ENCODE results near the gene KCNT1.

The KCNT1 gene

DNA sequence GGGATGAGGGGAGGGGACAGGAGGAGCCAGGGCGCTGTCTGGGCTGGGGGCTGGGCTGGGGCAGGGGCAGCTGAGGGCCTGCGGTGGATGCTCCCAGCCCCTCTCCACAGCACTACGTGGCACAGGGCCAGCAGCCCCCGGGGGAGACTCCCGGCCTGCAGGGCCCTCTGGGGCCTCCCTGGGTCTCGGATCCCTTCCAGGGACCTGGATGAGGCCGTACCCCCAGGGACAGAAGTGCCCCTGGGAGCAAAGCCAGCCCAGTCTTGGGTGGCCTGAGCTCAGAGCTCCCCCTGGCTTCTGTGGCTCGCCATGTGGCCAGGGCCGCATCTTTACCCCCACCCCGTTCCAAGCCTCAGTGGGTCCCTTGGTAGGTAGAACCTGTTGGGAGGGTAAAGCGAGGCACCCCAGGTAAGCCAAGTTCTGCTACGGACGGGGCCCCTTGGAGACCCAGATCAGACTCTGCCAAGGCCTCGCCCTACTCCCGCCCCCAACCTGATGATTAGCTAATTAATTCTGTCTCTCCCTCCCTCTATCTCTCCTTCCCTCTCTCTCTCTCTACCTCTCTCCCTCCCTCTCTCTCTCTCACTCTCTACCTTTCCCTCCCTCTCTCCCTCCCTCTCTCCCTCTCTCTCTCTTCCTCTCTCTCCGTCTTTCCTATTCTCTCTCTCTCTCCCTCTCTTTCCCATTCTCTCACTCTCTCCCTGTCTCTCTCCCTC, 24.3 kb downstream of the KCNT1 start:
- no peak for DNase-seq (ENCODE audit: low read depth)

DNA sequence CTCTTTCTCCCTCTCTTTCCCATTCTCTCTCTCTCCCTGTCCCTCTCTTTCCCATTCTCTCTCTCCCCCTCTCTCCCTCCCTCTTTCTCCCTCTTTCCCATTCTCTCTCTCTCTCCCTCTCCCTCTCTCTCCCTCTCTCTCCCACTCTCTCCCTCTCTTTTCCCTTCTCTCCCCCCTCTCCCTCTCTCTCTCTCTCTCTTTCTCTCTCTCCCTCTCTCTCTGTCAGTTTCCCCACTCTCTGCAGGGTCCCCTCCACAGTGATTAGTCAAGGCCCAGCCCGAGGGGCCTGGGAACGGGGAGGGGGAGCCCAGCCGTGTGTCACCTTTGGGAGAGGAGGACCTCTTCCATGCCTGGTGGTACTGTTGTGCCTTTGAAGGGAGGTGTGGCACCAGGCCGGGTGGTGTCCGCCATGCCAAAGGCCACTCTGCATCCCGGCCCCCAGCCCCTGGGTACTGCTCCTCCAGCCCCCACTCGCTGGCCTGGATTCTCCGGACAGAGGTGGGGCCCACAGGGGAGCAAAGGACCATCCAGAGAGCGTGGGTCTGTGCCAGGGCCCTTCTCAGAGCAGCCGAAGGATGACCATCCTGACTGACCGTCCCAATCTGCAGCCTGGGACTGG, 25.4 kb downstream of the KCNT1 start:
- no peak for DNase-seq (ENCODE audit: low read depth)

GRCh38 chr9:135728436-135729110, 26.6 kb downstream of the KCNT1 start:
- DNase-seq (ENCODE audit: low read depth) = no peak

DNA sequence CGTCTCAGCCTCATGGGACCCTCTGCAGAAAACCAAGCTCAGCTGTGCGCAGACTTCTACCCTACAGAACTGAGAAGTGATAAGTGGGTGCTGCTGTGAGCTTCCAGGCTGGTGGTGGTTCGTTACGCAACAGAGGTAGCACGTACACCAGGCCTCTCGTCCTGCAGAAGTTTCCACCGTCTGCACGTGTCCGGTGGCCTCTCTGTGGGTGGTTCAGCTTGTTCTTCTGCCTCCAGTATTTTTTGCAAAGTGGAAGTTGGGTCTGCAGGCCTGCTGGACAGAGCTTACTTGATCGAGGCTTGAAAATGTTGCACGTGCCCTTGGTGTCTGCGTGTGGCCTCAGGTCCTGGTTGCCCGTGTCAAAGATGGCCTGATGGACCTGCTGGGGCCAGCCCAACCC, 27.5 kb downstream of the KCNT1 start:
- no peak for DNase-seq (ENCODE audit: low read depth)

DNA sequence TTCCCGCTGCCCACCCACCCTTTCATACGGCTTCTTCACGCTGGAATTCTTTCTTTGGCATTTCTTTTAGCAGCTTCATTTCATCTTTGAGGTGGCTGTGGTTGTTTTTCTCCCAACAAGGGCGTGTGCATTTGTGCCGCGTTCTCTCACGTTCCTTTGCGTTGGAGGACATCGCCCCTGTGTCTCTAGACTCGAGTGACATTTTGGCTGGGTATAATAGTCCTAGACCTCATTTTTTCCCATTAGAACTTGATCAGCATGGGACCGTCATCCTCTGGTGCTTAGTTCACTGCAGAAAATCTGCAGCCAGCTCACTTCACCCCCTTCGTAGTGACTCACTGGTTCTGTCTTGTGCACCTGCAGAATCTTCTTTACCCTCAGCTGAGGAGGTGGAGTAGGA, 29.5 kb downstream of the KCNT1 start:
- no peak for DNase-seq (ENCODE audit: low read depth)

DNA sequence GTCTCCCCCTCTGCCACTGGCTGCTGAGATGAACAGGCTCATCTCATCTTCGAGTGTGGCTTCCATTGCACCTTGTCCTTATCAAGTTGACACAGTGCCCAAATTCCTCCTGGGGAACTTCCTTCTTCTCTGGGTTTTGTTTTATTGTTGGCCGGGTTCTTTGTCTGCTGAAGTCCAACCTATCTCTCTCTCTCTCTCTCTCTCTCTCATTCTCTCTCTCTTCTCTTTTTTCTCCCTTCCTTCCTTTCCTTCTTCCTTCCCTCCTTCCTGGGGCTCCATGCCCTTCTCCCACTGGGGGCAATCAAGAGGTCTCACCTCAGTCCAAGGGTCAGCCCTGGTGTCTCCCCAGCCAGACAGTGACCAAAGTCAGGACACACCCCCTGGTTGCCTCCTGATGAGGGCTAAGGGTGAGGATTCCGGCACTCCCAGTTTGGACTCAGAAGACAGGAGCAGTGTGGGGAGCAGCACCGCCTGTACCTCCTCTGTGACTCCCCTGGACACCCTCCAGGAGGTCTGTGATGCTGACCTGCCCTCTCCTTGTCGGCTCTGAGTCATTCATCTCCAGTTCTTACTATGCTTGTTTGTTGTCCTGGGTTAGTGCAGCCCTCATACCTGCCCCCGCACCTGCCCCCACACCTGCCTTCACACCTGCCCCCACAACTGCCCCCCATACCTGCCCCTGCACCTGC, 30.7 kb downstream of the KCNT1 start:
- no peak for DNase-seq (ENCODE audit: low read depth)

DNA sequence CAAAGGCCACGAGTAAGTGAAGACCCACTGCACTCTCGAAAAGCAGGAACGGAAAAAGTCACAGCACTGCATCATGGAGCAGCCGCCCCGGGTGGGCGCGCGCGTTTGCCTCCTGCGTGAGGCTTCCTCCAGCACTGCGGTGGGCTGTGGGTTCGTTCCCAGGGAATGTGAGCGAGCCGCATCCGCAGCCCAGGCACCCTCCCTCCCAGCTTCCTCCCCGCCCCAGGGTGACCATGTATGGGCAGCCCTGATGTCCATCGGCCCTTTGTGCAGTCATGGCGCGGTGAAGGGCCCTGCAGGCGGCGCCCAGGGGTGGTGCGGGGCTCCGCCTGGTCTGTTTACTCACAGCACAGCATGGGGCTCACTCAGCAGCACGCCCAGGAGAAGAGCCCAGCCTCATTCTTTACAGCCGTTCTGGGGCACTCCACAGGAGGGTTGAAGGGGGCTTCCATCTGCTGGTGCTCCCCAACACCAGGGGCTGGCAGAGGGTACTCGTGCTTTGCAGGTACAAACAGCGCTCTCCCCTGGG, 32.7 kb downstream of the KCNT1 start:
- DNase-seq (ENCODE audit: low read depth) = no peak

DNA sequence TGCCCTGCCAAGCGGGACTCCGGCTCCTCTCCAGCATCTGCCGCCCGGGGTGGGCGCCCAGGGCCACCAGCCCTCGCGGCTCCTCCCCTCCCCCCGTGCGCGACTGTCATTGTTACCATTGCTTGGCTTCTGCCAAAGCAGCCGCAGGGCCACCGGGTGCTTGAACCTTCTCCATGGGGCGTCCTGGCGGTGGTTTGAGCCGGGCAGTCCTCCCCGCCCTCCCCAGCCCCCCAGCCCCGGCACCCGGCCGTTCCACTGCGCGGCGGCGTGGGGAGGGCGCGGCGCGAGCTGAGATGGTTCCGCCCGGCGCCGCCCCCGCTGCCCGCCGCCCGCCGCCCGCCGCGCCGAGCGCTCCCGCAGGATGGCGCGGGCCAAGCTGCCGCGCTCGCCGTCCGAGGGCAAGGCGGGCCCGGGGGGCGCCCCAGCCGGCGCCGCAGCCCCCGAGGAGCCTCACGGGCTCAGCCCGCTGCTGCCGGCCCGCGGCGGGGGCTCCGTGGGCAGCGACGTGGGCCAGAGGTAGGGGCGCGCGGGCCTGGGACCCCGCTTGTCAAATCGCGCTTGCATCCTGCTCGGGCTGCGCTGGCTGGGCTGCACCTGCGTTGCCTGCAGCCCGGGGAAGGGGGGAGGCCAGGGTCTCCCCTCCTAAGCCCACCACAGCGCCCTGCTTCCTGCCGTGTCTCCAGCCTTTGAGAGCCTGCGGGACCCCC, 34.4 kb downstream of the KCNT1 start:
- DNase-seq (ENCODE audit: low read depth) = no peak

DNA sequence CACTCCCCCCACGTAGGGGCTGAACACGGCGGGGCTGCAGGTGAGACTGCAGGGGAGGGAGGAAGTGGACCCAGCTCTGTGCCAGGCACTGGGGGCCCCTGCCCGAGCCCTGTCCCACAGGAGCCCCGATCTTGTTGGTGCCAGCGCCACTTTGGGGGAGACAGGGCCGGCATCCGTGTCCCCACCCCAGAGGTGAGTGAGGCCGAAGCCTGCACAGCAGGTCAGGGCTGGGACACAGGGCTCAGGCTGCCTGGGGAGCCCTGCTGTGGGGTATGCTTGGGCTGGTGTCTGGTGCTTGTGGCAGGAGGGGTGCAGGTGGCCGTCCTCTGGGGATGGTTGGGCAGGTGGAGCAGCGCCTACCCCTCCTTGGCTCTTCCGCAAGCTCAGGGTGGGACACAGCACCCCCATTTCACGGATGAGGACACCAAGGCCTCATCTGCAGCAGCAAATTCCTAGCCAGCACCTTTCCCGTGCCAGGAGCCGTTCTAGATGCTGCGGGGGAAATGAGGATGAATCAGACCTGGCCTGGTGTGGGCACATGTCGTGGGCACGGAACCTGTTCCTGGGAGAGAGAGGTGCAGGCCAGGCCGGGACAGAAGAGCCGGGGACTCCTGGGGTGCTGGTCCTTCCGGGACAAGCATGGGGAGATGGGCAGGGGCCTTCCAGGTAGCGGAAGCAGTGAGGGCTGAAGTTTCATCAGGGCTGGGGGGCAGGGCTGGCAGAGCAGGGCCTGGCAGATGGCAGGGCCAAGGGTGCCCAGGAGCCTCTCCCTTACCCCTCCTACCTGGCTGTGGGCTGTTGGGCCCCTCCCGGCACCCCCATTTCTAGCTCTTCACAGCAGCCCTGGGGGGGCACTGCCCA, 35.2 kb downstream of the KCNT1 start:
- no peak for DNase-seq (ENCODE audit: low read depth)

- DNase-seq (ENCODE audit: low read depth) = no peak
Observed at GRCh38 chr9:135737840-135738521, 36.0 kb downstream of the KCNT1 start.

DNA sequence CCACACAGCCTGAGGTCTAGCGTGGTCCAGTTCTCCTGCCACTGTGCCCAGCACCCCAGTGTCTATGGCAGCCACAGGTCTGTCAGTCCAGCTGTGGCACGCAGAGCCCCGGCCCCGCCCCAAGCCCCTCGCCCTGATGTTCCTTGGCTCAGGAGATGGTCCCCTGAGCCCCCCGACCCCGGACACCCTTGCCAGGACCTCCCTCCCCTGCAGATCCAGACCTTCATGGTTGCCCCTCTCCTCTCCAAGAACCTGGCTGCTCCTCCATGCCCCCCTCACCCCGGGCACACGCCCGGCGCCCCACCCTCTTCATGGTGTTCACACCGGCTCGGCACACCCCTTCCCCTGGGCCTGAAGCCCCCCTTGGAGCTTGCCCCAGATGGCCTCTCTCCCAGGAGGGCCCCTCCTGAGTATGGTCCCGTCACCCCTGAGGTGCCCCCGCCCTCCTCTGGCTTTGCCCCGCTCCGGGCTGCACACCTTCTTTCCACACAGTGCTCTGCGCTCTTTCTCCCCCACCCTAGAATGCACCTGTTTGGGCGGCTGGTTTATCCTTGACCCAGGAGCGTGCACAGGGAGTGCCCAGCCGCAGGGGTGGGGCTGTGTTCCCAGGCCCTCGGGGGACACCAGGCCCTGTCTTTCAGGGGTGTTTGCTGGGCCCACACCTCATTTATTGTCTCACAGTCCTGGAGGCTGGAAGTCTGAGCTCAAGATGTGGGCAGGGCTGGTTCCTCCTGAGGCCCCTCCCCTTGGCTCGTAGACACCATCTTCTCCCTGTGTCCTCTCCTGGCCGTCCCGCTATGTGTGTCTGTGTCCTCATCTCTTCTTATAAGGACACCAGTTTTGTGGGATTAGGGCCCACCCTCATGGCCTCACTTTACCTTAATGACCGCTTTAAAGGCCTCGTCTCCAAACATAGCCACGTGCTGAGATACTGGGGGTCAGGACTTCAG, 37.6 kb downstream of the KCNT1 start:
- no peak for DNase-seq (ENCODE audit: low read depth)

DNA sequence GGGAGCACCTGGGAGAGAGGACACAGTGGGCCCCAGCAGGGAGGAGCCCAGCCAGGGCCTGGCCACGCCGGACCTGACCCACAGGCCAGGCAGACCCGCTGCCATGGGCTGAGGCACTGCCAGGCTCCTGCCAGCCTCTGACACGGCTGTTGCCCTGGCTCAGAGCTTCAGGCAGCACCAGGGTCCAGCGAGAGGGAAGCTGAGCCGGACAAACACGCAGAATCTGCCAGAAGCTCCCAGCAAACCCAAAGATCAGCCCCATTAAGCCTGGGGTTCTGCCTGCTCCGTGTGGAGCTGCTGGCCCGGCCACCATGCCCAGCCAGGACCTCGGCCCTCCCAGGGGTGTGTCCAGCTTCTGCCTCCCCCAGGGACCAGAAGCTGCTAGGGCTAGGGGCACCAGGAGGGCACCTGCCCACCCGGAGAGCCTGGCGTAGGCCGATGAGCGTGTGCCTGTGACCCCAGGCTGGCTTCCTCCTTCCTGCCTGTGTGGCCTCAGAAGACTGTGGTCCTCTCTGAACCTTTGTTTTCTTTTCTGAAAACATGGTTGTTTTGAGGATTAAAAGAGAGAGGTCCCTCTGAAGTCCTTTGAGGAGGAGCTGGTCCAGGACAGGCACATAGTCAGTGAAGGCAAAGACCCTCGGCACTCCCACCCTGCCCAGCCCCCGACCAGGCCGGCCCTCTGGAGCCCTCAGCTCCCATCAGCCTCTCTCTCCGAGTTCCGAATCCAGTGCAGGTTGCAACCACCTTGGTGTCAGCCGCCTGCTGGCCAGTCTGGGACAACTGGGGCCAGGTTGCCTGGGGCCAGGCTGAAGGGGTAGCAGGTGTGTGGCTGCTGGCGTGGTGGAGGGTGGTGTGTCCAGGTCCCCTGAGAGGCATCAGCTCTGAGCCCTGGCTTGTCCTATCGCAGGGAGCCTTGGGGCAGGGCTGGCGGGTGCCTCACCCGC, 39.6 kb downstream of the KCNT1 start:
- DNase-seq (ENCODE audit: low read depth) = no peak

DNA sequence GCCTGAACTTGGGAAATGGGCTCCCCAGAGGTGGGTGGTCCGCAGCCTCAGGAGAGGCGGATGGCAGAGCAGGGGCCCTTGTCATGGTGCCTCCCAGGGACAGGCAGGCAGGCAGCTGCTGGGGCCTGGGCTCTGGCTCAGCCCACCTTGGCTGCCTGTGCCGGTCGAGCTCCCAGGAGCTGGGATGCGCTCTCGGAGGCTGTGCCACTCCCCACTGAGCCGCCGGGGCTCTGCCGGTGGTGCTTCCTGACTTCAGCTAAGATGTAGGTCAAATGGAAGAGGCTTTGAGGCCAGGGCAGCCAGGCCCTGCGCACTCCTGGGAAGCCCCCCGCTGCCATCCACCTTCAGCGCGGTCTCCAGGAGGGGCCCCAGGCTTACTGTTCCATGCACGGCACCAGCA, 41.0 kb downstream of the KCNT1 start:
- DNase-seq (ENCODE audit: low read depth) = no peak

DNA sequence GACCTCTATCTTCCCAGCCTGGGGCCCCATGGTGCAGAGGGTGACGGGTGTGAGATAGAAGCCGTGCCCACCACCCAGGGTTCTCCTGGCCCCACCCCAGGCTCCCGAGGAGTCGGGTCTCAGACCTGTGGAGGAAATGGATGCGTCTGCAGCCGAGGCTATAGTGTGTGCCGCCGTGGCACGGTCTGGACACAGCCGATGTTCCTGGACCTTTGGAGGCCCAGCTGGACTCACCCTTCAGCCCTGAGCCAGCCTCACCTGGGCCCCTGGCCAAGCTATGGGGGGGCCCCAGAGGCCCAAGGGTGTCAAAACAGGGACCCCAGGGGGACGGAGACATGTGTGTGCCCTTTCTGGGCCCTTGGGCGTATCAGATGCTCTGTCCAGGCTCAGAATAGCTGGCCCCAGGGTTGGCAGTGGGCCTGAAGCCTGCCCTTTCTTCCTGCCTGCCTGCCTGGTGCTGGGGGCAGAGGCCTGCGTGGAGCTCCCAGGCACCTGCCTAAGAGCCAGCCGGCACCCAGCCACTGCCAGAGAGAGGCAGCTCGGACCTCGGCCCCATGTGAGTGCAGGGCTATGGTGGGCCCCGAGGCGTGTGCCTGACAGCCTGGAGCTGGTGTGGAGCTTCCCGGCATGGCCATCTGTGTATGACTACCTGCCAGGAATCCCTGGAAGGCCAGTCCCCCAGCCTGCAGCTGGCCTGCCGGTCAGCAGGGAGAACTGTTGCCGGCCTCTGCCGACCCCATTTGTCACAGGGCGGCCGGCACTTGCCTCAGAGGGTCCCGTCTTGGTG, 41.8 kb downstream of the KCNT1 start:
- DNase-seq (ENCODE audit: low read depth) = no peak

DNA sequence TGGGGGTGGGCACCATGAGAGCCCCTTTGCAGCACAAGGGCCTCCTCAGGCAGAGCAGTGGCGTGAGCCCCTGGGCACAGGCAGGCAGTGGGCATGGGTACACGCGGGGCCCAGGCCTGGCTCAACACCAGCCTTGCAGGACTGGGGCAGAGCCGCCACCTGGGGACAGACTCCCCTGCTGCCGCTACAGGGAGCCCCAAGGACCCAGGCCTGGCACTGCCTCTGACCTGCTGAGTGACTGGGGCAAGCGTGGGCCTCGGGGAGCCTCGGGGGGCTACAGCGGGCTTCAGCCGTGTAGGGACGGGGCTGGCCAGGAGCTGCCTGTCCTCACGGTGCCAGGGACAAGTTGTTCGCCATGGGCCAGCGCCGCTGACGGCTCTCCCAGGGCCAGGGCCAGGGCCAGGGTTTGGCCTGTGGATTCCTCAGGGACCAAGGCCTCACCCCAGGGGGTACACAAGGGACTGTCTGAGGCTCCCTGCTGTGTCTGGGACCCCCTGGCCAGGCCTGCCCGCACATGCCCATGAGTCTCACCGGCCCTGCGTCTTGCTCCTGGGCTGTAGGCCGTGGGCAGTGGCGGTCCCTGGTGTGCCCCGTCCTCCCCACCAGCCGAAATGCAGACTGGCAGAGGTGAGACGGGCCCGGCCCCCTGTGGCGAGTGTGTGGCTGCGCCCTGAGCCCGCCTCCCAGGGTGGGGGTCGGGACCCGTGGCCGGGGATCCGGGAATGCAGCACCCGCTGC, 42.5 kb downstream of the KCNT1 start:
- no peak for DNase-seq (ENCODE audit: low read depth)

GRCh38 chr9:135745189-135745588, 43.2 kb downstream of the KCNT1 start:
- no peak for DNase-seq (ENCODE audit: low read depth)

Data from activated T-cell treated with anti-CD3 and anti-CD28 coated beads for 48 hours (primary cell).